EH (cell line): ENCODE results near the gene PRR33.
"Not testable (repeated sequence)": the region's sequence is repeated elsewhere in the genome, so short reads cannot be mapped to it uniquely, and the experiment has no call there.

ENCODE experiments used
- DNase-seq: peaks from one replicate; pipeline ENCODE4 v3.0.0-alpha.2; 2015; ENCODE audit warnings: low read depth

Gene PRR33

GRCh38 chr11:1891831-1892115 is at the start of gene PRR33:
TSS of gene PRR33 (minus strand) at chr11:1891895. CDS start at chr11:1890584, 1,311 bp downstream.
- DNase-seq: no peak

- DNase-seq: not testable (repeated sequence)
Observed at GRCh38 chr11:1939788-1940187, 48.1 kb upstream of the PRR33 start.

- DNase-seq: peak; percentile 23
Observed at GRCh38 chr11:1939006-1939625, 47.4 kb upstream of the PRR33 start.

- DNase-seq: no peak
Observed at GRCh38 chr11:1938343-1939005, 46.8 kb upstream of the PRR33 start.

- no peak for DNase-seq
Observed at GRCh38 chr11:1937616-1938342, 46.1 kb upstream of the PRR33 start.

GRCh38 chr11:1936781-1937615 is 45.3 kb upstream of the PRR33 start:
- no peak for DNase-seq

- DNase-seq: no peak
Observed at GRCh38 chr11:1936072-1936780, 44.5 kb upstream of the PRR33 start.

GRCh38 chr11:1935156-1936071 is 43.7 kb upstream of the PRR33 start:
- DNase-seq: no peak

GRCh38 chr11:1934335-1935155 is 42.9 kb upstream of the PRR33 start:
- DNase-seq: no peak

- DNase-seq: no peak
Observed at GRCh38 chr11:1933416-1934334, 42.0 kb upstream of the PRR33 start.

- no peak for DNase-seq
Observed at GRCh38 chr11:1932681-1933080, 41.0 kb upstream of the PRR33 start.

- no peak for DNase-seq
Observed at GRCh38 chr11:1932105-1932480, 40.4 kb upstream of the PRR33 start.

- DNase-seq: peak; percentile 20
Observed at GRCh38 chr11:1931341-1932104, 39.8 kb upstream of the PRR33 start.

- no peak for DNase-seq
Observed at GRCh38 chr11:1930462-1930830, 38.8 kb upstream of the PRR33 start.

- no peak for DNase-seq
Observed at GRCh38 chr11:1929621-1930461, 38.1 kb upstream of the PRR33 start.

- no peak for DNase-seq
Observed at GRCh38 chr11:1928891-1929541, 37.3 kb upstream of the PRR33 start.

GRCh38 chr11:1928470-1928890 is 36.8 kb upstream of the PRR33 start:
- no peak for DNase-seq
